ENCODE measurements around the gene CDK17. TPM values are rescaled to one million over a fixed set of nuclear protein-coding genes. Genes with fewer than 3 reads are reported as not detected.
A peak's percentile ranks its signal among the peaks of the same experiment; 100 is the strongest.

Gene CDK17
- total RNA-seq, 1 donor from 2014 or later: 107 TPM

GRCh38 chr12:96237465-96238077 lies 162.7 kb downstream of the CDK17 start:
- DNase-seq: no peak

GRCh38 chr12:96237035-96237434 lies 163.2 kb downstream of the CDK17 start:
- DNase-seq: no peak

GRCh38 chr12:96236221-96236822 lies 163.9 kb downstream of the CDK17 start:
- DNase-seq: no peak

- DNase-seq: no peak
Observed at GRCh38 chr12:96235484-96235826, 164.8 kb downstream of the CDK17 start.

- DNase-seq: no peak
Observed at GRCh38 chr12:96234591-96235483, 165.4 kb downstream of the CDK17 start.

- peak; percentile 95 for DNase-seq
Observed at GRCh38 chr12:96233939-96234461, 166.2 kb downstream of the CDK17 start.

- DNase-seq: no peak
Observed at GRCh38 chr12:96233168-96233567, 167.1 kb downstream of the CDK17 start.

- no peak for DNase-seq
Observed at GRCh38 chr12:96230646-96231045, 169.6 kb downstream of the CDK17 start.

GRCh38 chr12:96228566-96229248 lies 171.5 kb downstream of the CDK17 start:
- DNase-seq: no peak

Small RNA genes within 50 kb of the gene (small RNA-seq; reads per million reads assigned to genes)
- not detected for gene RN7SKP11
- not detected for gene RNU4-24P

Other genes starting within 250 kb of the CDK17 start
- gene ELK3, start 206.1 kb downstream of the CDK17 start, total RNA-seq: 1.9 TPM
- 5.9 TPM for gene CFAP54, start 89.1 kb upstream of the CDK17 start, total RNA-seq